ENCODE data around the gene POM121C.
"Not testable (repeated sequence)": the region's sequence is repeated elsewhere in the genome, so short reads cannot be mapped to it uniquely, and the experiment has no call there.

DNA sequence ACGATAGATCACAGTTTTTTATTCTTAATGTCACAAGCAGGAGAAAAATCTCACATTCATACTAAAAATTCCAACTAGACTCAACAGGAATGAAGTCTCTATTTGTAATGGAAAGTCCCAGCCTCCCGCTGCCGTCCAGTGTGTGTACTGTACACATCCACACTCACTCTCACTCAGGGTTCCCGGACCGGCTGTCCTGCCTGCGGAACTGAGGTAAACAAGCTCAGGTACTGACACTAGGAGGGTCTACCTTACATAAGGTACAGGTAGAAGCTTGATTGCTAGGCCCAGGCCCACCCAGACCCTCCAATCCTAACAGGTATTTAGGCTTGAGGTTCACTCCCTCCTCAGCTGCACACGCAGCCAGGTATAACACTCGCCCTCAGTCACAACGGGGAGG lies 69.3 kb downstream of the POM121C start:
- not testable (repeated sequence) for TF ChIP-seq CTCF (conservative IDR thresholded peaks at IDR 0.05; ENCODE audit: low read length); EZH2phosphoT487 (IDR thresholded peaks at IDR 0.05; ENCODE audit: borderline replicate concordance, low read depth, low read length)

Data from OCI-LY7 (cell line).